Measurements from ENCODE around the gene GCLC.
"Not testable (repeated sequence)": the region's sequence is repeated elsewhere in the genome, so short reads cannot be mapped to it uniquely, and the experiment has no call there.

Gene GCLC

GRCh38 chr6:53553600-53553999 lies 8.7 kb upstream of the GCLC start:
- H3K27me3 ChIP-seq (ENCODE audit: low read depth, low read length); H3K9me3 ChIP-seq (ENCODE audit: control insufficient read depth in 1 of 2, low read length in 2 of 2); H3K4me1 ChIP-seq (ENCODE audit: control insufficient read depth in 1 of 2, insufficient read depth in 2 of 2, low read length in 2 of 2); H3K4me3 ChIP-seq (ENCODE audit: low read depth in 1 of 2, low read length in 2 of 2); H3K36me3 ChIP-seq (ENCODE audit: control insufficient read depth in 1 of 2, insufficient read depth in 2 of 2, low read length in 2 of 2); H3K27ac ChIP-seq (ENCODE audit: low read length): not testable (repeated sequence)

GRCh38 chr6:53551681-53552080 lies 6.8 kb upstream of the GCLC start:
- not testable (repeated sequence) for H3K27ac ChIP-seq (ENCODE audit: low read length); H3K27me3 ChIP-seq (ENCODE audit: low read depth, low read length); H3K9me3 ChIP-seq (ENCODE audit: control insufficient read depth in 1 of 2, low read length in 2 of 2); H3K4me3 ChIP-seq (ENCODE audit: low read depth in 1 of 2, low read length in 2 of 2); H3K36me3 ChIP-seq (ENCODE audit: control insufficient read depth in 1 of 2, insufficient read depth in 2 of 2, low read length in 2 of 2); H3K4me1 ChIP-seq (ENCODE audit: control insufficient read depth in 1 of 2, insufficient read depth in 2 of 2, low read length in 2 of 2)

- no peaks in the 10 kb centered on the region for H3K27me3 ChIP-seq (ENCODE audit: low read depth, low read length)
- H3K4me3 ChIP-seq (ENCODE audit: low read depth in 1 of 2, low read length in 2 of 2) = peak overlapping the region; percentile 62 to 92
- H3K4me1 ChIP-seq (ENCODE audit: control insufficient read depth in 1 of 2, insufficient read depth in 2 of 2, low read length in 2 of 2) = peaks cover 0 to 7% of the 10 kb centered on the region in 2 donors
- H3K36me3 ChIP-seq (ENCODE audit: control insufficient read depth in 1 of 2, insufficient read depth in 2 of 2, low read length in 2 of 2) = no peaks in the 10 kb centered on the region
- H3K27ac ChIP-seq (ENCODE audit: low read length) = peak overlapping the region; percentile 91
- no peaks in the 10 kb centered on the region for H3K9me3 ChIP-seq (ENCODE audit: control insufficient read depth in 1 of 2, low read length in 2 of 2)
Observed at GRCh38 chr6:53547811-53548496, 3.1 kb upstream of the GCLC start.

- no peaks in the 10 kb centered on the region for H3K27me3 ChIP-seq (ENCODE audit: low read depth, low read length)
- H3K36me3 ChIP-seq (ENCODE audit: control insufficient read depth in 1 of 2, insufficient read depth in 2 of 2, low read length in 2 of 2) = no peaks in the 10 kb centered on the region
- peak overlapping the region; percentile 85 for H3K27ac ChIP-seq (ENCODE audit: low read length)
- H3K9me3 ChIP-seq (ENCODE audit: control insufficient read depth in 1 of 2, low read length in 2 of 2) = no peaks in the 10 kb centered on the region
- H3K4me1 ChIP-seq (ENCODE audit: control insufficient read depth in 1 of 2, insufficient read depth in 2 of 2, low read length in 2 of 2) = peaks cover 0 to 10% of the 10 kb centered on the region in 2 donors
- peak overlapping the region; percentile 62 to 92 for H3K4me3 ChIP-seq (ENCODE audit: low read depth in 1 of 2, low read length in 2 of 2)
Observed at GRCh38 chr6:53547166-53547810, 2.4 kb upstream of the GCLC start.

- Histone ChIP-seq H3K27ac (ENCODE audit: low read length) (no peak overlapping the region), H3K4me1 (ENCODE audit: control insufficient read depth in 1 of 2, insufficient read depth in 2 of 2, low read length in 2 of 2) (peaks cover 0 to 13% of the 10 kb centered on the region in 2 donors), H3K27me3 (ENCODE audit: low read depth, low read length) (no peaks in the 10 kb centered on the region), H3K36me3 (ENCODE audit: control insufficient read depth in 1 of 2, insufficient read depth in 2 of 2, low read length in 2 of 2) (no peaks in the 10 kb centered on the region), H3K4me3 (ENCODE audit: low read depth in 1 of 2, low read length in 2 of 2) (no peak overlapping the region), H3K9me3 (ENCODE audit: control insufficient read depth in 1 of 2, low read length in 2 of 2) (no peaks in the 10 kb centered on the region)
Observed at GRCh38 chr6:53546281-53546680, 1.4 kb upstream of the GCLC start.

GRCh38 chr6:53544217-53544469 lies 758 bp downstream of the GCLC start:
- Histone ChIP-seq H3K9me3 (ENCODE audit: control insufficient read depth in 1 of 2, low read length in 2 of 2) (no peaks in the 10 kb centered on the region), H3K36me3 (ENCODE audit: control insufficient read depth in 1 of 2, insufficient read depth in 2 of 2, low read length in 2 of 2) (no peaks in the 10 kb centered on the region), H3K27ac (ENCODE audit: low read length) (peak overlapping the region; percentile 77), H3K27me3 (ENCODE audit: low read depth, low read length) (no peaks in the 10 kb centered on the region), H3K4me1 (ENCODE audit: control insufficient read depth in 1 of 2, insufficient read depth in 2 of 2, low read length in 2 of 2) (peaks cover 5 to 15% of the 10 kb centered on the region in 2 donors), H3K4me3 (ENCODE audit: low read depth in 1 of 2, low read length in 2 of 2) (peak overlapping the region; percentile 84 to 95)

- Histone ChIP-seq H3K4me3 (ENCODE audit: low read depth in 1 of 2, low read length in 2 of 2) (peak overlapping the region; percentile 84 to 95), H3K27ac (ENCODE audit: low read length) (peak overlapping the region; percentile 77), H3K4me1 (ENCODE audit: control insufficient read depth in 1 of 2, insufficient read depth in 2 of 2, low read length in 2 of 2) (peaks cover 7 to 19% of the 10 kb centered on the region in 2 donors), H3K9me3 (ENCODE audit: control insufficient read depth in 1 of 2, low read length in 2 of 2) (no peaks in the 10 kb centered on the region), H3K36me3 (ENCODE audit: control insufficient read depth in 1 of 2, insufficient read depth in 2 of 2, low read length in 2 of 2) (no peaks in the 10 kb centered on the region), H3K27me3 (ENCODE audit: low read depth, low read length) (no peaks in the 10 kb centered on the region)
Observed at GRCh38 chr6:53543359-53544216, 1.3 kb downstream of the GCLC start.

GRCh38 chr6:53541900-53542299 lies 3.0 kb downstream of the GCLC start:
- H3K27ac ChIP-seq (ENCODE audit: low read length) = no peak overlapping the region
- H3K4me3 ChIP-seq (ENCODE audit: low read depth in 1 of 2, low read length in 2 of 2) = peak overlapping the region in 1 of 2 donors; percentile 84
- no peaks in the 10 kb centered on the region for H3K9me3 ChIP-seq (ENCODE audit: control insufficient read depth in 1 of 2, low read length in 2 of 2)
- no peaks in the 10 kb centered on the region for H3K36me3 ChIP-seq (ENCODE audit: control insufficient read depth in 1 of 2, insufficient read depth in 2 of 2, low read length in 2 of 2)
- no peaks in the 10 kb centered on the region for H3K27me3 ChIP-seq (ENCODE audit: low read depth, low read length)
- peaks cover 7 to 15% of the 10 kb centered on the region in 2 donors for H3K4me1 ChIP-seq (ENCODE audit: control insufficient read depth in 1 of 2, insufficient read depth in 2 of 2, low read length in 2 of 2)

GRCh38 chr6:53540129-53540692 lies 4.7 kb downstream of the GCLC start:
- H3K27me3 ChIP-seq (ENCODE audit: low read depth, low read length) = no peaks in the 10 kb centered on the region
- no peak overlapping the region for H3K4me3 ChIP-seq (ENCODE audit: low read depth in 1 of 2, low read length in 2 of 2)
- no peaks in the 10 kb centered on the region for H3K36me3 ChIP-seq (ENCODE audit: control insufficient read depth in 1 of 2, insufficient read depth in 2 of 2, low read length in 2 of 2)
- H3K9me3 ChIP-seq (ENCODE audit: control insufficient read depth in 1 of 2, low read length in 2 of 2) = no peaks in the 10 kb centered on the region
- no peak overlapping the region for H3K27ac ChIP-seq (ENCODE audit: low read length)
- H3K4me1 ChIP-seq (ENCODE audit: control insufficient read depth in 1 of 2, insufficient read depth in 2 of 2, low read length in 2 of 2) = peaks cover 7 to 14% of the 10 kb centered on the region in 2 donors

- Histone ChIP-seq H3K4me3 (ENCODE audit: low read depth in 1 of 2, low read length in 2 of 2) (no peak overlapping the region), H3K27ac (ENCODE audit: low read length) (no peak overlapping the region), H3K9me3 (ENCODE audit: control insufficient read depth in 1 of 2, low read length in 2 of 2) (no peaks in the 10 kb centered on the region), H3K4me1 (ENCODE audit: control insufficient read depth in 1 of 2, insufficient read depth in 2 of 2, low read length in 2 of 2) (peaks cover 7 to 14% of the 10 kb centered on the region in 2 donors), H3K27me3 (ENCODE audit: low read depth, low read length) (no peaks in the 10 kb centered on the region), H3K36me3 (ENCODE audit: control insufficient read depth in 1 of 2, insufficient read depth in 2 of 2, low read length in 2 of 2) (no peaks in the 10 kb centered on the region)
Observed at GRCh38 chr6:53539561-53539960, 5.3 kb downstream of the GCLC start.

- H3K27ac ChIP-seq (ENCODE audit: low read length) = no peak overlapping the region
- H3K9me3 ChIP-seq (ENCODE audit: control insufficient read depth in 1 of 2, low read length in 2 of 2) = no peaks in the 10 kb centered on the region
- peaks cover 20 to 22% of the 10 kb centered on the region in 2 donors for H3K4me1 ChIP-seq (ENCODE audit: control insufficient read depth in 1 of 2, insufficient read depth in 2 of 2, low read length in 2 of 2)
- H3K27me3 ChIP-seq (ENCODE audit: low read depth, low read length) = no peaks in the 10 kb centered on the region
- no peak overlapping the region for H3K4me3 ChIP-seq (ENCODE audit: low read depth in 1 of 2, low read length in 2 of 2)
- H3K36me3 ChIP-seq (ENCODE audit: control insufficient read depth in 1 of 2, insufficient read depth in 2 of 2, low read length in 2 of 2) = no peaks in the 10 kb centered on the region
Observed at GRCh38 chr6:53536561-53536960, 8.3 kb downstream of the GCLC start.

All from muscle layer of duodenum (tissue), 2 donors.